ENCODE results near the gene IPMK. TPM values are rescaled to one million over a fixed set of nuclear protein-coding genes. Genes with fewer than 3 reads are reported as not detected.

The IPMK gene
- total and polyA plus RNA-seq, 5 donors from 2014 or later, result 1.3 to 4.2 (median 2.1) TPM

GRCh38 chr10:58300676-58301075, 33.0 kb upstream of the IPMK start:
- no peaks in the 10 kb centered on the region for H3K36me3 ChIP-seq (ENCODE audit: control insufficient read depth, insufficient read depth, low read length)
- Mint-ChIP-seq H3K36me3 (no peaks in the 10 kb centered on the region), H3K4me1 (peaks cover 0 to 5% (median 2%) of the 10 kb centered on the region in 4 donors), H3K9me3 (peaks cover 0 to 1% (median 0%) of the 10 kb centered on the region in 7 donors), H3K27me3 (peaks cover 21% of the 10 kb centered on the region), H3K4me3 (no peak overlapping the region), H3K27ac (no peak overlapping the region)
- no peaks in the 10 kb centered on the region for H3K4me1 ChIP-seq (ENCODE audit: control insufficient read depth, insufficient read depth, low read length, poor library complexity, severe bottlenecking)
- H3K27me3 ChIP-seq (ENCODE audit: control insufficient read depth, insufficient read depth, low read length), result no peaks in the 10 kb centered on the region
- DNase-seq, result no peak
- no peak overlapping the region for H3K27ac ChIP-seq (ENCODE audit: insufficient read depth, low read length, poor library complexity, severe bottlenecking)
- ATAC-seq (ENCODE audit: low read depth in 2 of 2), result no peak
- no peaks in the 10 kb centered on the region for H3K9me3 ChIP-seq (ENCODE audit: control insufficient read depth in 2 of 2, low read length in 2 of 2)
- no peak overlapping the region for H3K4me3 ChIP-seq (ENCODE audit: low read depth, low read length)

- DNase-seq (peak; percentile 35 to 66 (median 50)), ATAC-seq (ENCODE audit: low read depth in 2 of 2) (peak in 1 of 2 donors; percentile 65)
- H3K4me3 Mint-ChIP-seq, result no peak overlapping the region
- Histone ChIP-seq H3K36me3 (ENCODE audit: control insufficient read depth, insufficient read depth, low read length) (no peaks in the 10 kb centered on the region), H3K27me3 (ENCODE audit: control insufficient read depth, insufficient read depth, low read length) (no peaks in the 10 kb centered on the region), H3K4me3 (ENCODE audit: low read depth, low read length) (no peak overlapping the region), H3K27ac (ENCODE audit: insufficient read depth, low read length, poor library complexity, severe bottlenecking) (no peak overlapping the region), H3K4me1 (ENCODE audit: control insufficient read depth, insufficient read depth, low read length, poor library complexity, severe bottlenecking) (no peaks in the 10 kb centered on the region), H3K9me3 (ENCODE audit: control insufficient read depth in 2 of 2, low read length in 2 of 2) (no peaks in the 10 kb centered on the region)
- H3K27ac Mint-ChIP-seq, result no peak overlapping the region
- peaks cover 21% of the 10 kb centered on the region for H3K27me3 Mint-ChIP-seq
- H3K36me3 Mint-ChIP-seq, result no peaks in the 10 kb centered on the region
- H3K4me1 Mint-ChIP-seq, result peaks cover 0 to 5% (median 2%) of the 10 kb centered on the region in 4 donors
- H3K9me3 Mint-ChIP-seq, result peaks cover 0 to 1% (median 0%) of the 10 kb centered on the region in 7 donors
Observed at GRCh38 chr10:58299580-58299979, 31.9 kb upstream of the IPMK start.

- Histone ChIP-seq H3K4me1 (ENCODE audit: control insufficient read depth, insufficient read depth, low read length, poor library complexity, severe bottlenecking) (no peaks in the 10 kb centered on the region), H3K27me3 (ENCODE audit: control insufficient read depth, insufficient read depth, low read length) (no peaks in the 10 kb centered on the region), H3K27ac (ENCODE audit: insufficient read depth, low read length, poor library complexity, severe bottlenecking) (no peak overlapping the region), H3K9me3 (ENCODE audit: control insufficient read depth in 2 of 2, low read length in 2 of 2) (no peaks in the 10 kb centered on the region), H3K36me3 (ENCODE audit: control insufficient read depth, insufficient read depth, low read length) (no peaks in the 10 kb centered on the region), H3K4me3 (ENCODE audit: low read depth, low read length) (no peak overlapping the region)
- peaks cover 0 to 5% (median 0%) of the 10 kb centered on the region in 4 donors for H3K4me1 Mint-ChIP-seq
- DNase-seq (no peak), ATAC-seq (ENCODE audit: low read depth in 2 of 2) (no peak)
- H3K36me3 Mint-ChIP-seq, result no peaks in the 10 kb centered on the region
- no peaks in the 10 kb centered on the region for H3K9me3 Mint-ChIP-seq
- H3K27me3 Mint-ChIP-seq, result no peaks in the 10 kb centered on the region
- H3K27ac Mint-ChIP-seq, result no peak overlapping the region
- H3K4me3 Mint-ChIP-seq, result no peak overlapping the region
Observed at GRCh38 chr10:58293989-58294388, 26.3 kb upstream of the IPMK start.

- Histone ChIP-seq H3K9me3 (ENCODE audit: control insufficient read depth in 2 of 2, low read length in 2 of 2) (no peaks in the 10 kb centered on the region), H3K36me3 (ENCODE audit: control insufficient read depth, insufficient read depth, low read length) (no peaks in the 10 kb centered on the region), H3K4me1 (ENCODE audit: control insufficient read depth, insufficient read depth, low read length, poor library complexity, severe bottlenecking) (no peaks in the 10 kb centered on the region), H3K27ac (ENCODE audit: insufficient read depth, low read length, poor library complexity, severe bottlenecking) (no peak overlapping the region), H3K4me3 (ENCODE audit: low read depth, low read length) (no peak overlapping the region), H3K27me3 (ENCODE audit: control insufficient read depth, insufficient read depth, low read length) (no peaks in the 10 kb centered on the region)
- H3K27me3 Mint-ChIP-seq, result no peaks in the 10 kb centered on the region
- peak in 2 of 3 donors; percentile 55 to 59 for DNase-seq
- H3K27ac Mint-ChIP-seq, result no peak overlapping the region
- no peak overlapping the region for H3K4me3 Mint-ChIP-seq
- H3K4me1 Mint-ChIP-seq, result peaks cover 0 to 5% (median 0%) of the 10 kb centered on the region in 4 donors
- H3K9me3 Mint-ChIP-seq, result no peaks in the 10 kb centered on the region
- peak; percentile 56 to 65 for ATAC-seq (ENCODE audit: low read depth in 2 of 2)
- H3K36me3 Mint-ChIP-seq, result no peaks in the 10 kb centered on the region
Observed at GRCh38 chr10:58291538-58292174, 24.0 kb upstream of the IPMK start.

GRCh38 chr10:58282615-58283014, 14.9 kb upstream of the IPMK start:
- Mint-ChIP-seq H3K4me3 (peak overlapping the region; percentile 0 to 66 (median 20)), H3K36me3 (peaks cover 9% of the 10 kb centered on the region), H3K27me3 (no peaks in the 10 kb centered on the region), H3K9me3 (no peaks in the 10 kb centered on the region), H3K27ac (peak overlapping the region; percentile 67 to 79 (median 76)), H3K4me1 (peaks cover 10 to 33% (median 26%) of the 10 kb centered on the region in 4 donors)
- ATAC-seq (ENCODE audit: low read depth in 2 of 2) (peak; percentile 70 to 85), DNase-seq (peak in 1 of 3 donors; percentile 82)
- no peaks in the 10 kb centered on the region for H3K9me3 ChIP-seq (ENCODE audit: control insufficient read depth in 2 of 2, low read length in 2 of 2)
- H3K4me1 ChIP-seq (ENCODE audit: control insufficient read depth, insufficient read depth, low read length, poor library complexity, severe bottlenecking), result peaks cover 8% of the 10 kb centered on the region
- no peaks in the 10 kb centered on the region for H3K27me3 ChIP-seq (ENCODE audit: control insufficient read depth, insufficient read depth, low read length)
- H3K4me3 ChIP-seq (ENCODE audit: low read depth, low read length), result peak overlapping the region; percentile 74
- H3K27ac ChIP-seq (ENCODE audit: insufficient read depth, low read length, poor library complexity, severe bottlenecking), result peak overlapping the region; percentile 44
- peaks cover 4% of the 10 kb centered on the region for H3K36me3 ChIP-seq (ENCODE audit: control insufficient read depth, insufficient read depth, low read length)

- no peak overlapping the region for H3K27ac Mint-ChIP-seq
- H3K27me3 Mint-ChIP-seq, result no peaks in the 10 kb centered on the region
- peaks cover 10 to 33% (median 26%) of the 10 kb centered on the region in 4 donors for H3K4me1 Mint-ChIP-seq
- no peak overlapping the region for H3K4me3 Mint-ChIP-seq
- Histone ChIP-seq H3K4me1 (ENCODE audit: control insufficient read depth, insufficient read depth, low read length, poor library complexity, severe bottlenecking) (peaks cover 8% of the 10 kb centered on the region), H3K27me3 (ENCODE audit: control insufficient read depth, insufficient read depth, low read length) (no peaks in the 10 kb centered on the region), H3K36me3 (ENCODE audit: control insufficient read depth, insufficient read depth, low read length) (peaks cover 4% of the 10 kb centered on the region), H3K9me3 (ENCODE audit: control insufficient read depth in 2 of 2, low read length in 2 of 2) (no peaks in the 10 kb centered on the region), H3K4me3 (ENCODE audit: low read depth, low read length) (no peak overlapping the region), H3K27ac (ENCODE audit: insufficient read depth, low read length, poor library complexity, severe bottlenecking) (no peak overlapping the region)
- H3K36me3 Mint-ChIP-seq, result peaks cover 9% of the 10 kb centered on the region
- DNase-seq (no peak), ATAC-seq (ENCODE audit: low read depth in 2 of 2) (no peak)
- H3K9me3 Mint-ChIP-seq, result no peaks in the 10 kb centered on the region
Observed at GRCh38 chr10:58281092-58281752, 13.5 kb upstream of the IPMK start.

- ATAC-seq (ENCODE audit: low read depth in 2 of 2) (no peak), DNase-seq (no peak)
- H3K4me1 ChIP-seq (ENCODE audit: control insufficient read depth, insufficient read depth, low read length, poor library complexity, severe bottlenecking), result peaks cover 8% of the 10 kb centered on the region
- no peak overlapping the region for H3K27ac Mint-ChIP-seq
- peaks cover 10 to 33% (median 27%) of the 10 kb centered on the region in 4 donors for H3K4me1 Mint-ChIP-seq
- no peak overlapping the region for H3K4me3 ChIP-seq (ENCODE audit: low read depth, low read length)
- peaks cover 9% of the 10 kb centered on the region for H3K36me3 Mint-ChIP-seq
- H3K4me3 Mint-ChIP-seq, result no peak overlapping the region
- no peaks in the 10 kb centered on the region for H3K27me3 Mint-ChIP-seq
- H3K9me3 Mint-ChIP-seq, result no peaks in the 10 kb centered on the region
- H3K9me3 ChIP-seq (ENCODE audit: control insufficient read depth in 2 of 2, low read length in 2 of 2), result no peaks in the 10 kb centered on the region
- peaks cover 4% of the 10 kb centered on the region for H3K36me3 ChIP-seq (ENCODE audit: control insufficient read depth, insufficient read depth, low read length)
- no peaks in the 10 kb centered on the region for H3K27me3 ChIP-seq (ENCODE audit: control insufficient read depth, insufficient read depth, low read length)
- no peak overlapping the region for H3K27ac ChIP-seq (ENCODE audit: insufficient read depth, low read length, poor library complexity, severe bottlenecking)
Observed at GRCh38 chr10:58280477-58280876, 12.8 kb upstream of the IPMK start.

- Mint-ChIP-seq H3K36me3 (peaks cover 9% of the 10 kb centered on the region), H3K27me3 (no peaks in the 10 kb centered on the region), H3K9me3 (no peaks in the 10 kb centered on the region), H3K4me1 (peaks cover 10 to 35% (median 32%) of the 10 kb centered on the region in 4 donors), H3K27ac (no peak overlapping the region), H3K4me3 (no peak overlapping the region)
- ATAC-seq (ENCODE audit: low read depth in 2 of 2), result no peak
- H3K4me1 ChIP-seq (ENCODE audit: control insufficient read depth, insufficient read depth, low read length, poor library complexity, severe bottlenecking), result peaks cover 8% of the 10 kb centered on the region
- H3K27me3 ChIP-seq (ENCODE audit: control insufficient read depth, insufficient read depth, low read length), result no peaks in the 10 kb centered on the region
- no peak overlapping the region for H3K27ac ChIP-seq (ENCODE audit: insufficient read depth, low read length, poor library complexity, severe bottlenecking)
- H3K36me3 ChIP-seq (ENCODE audit: control insufficient read depth, insufficient read depth, low read length), result peaks cover 4% of the 10 kb centered on the region
- H3K9me3 ChIP-seq (ENCODE audit: control insufficient read depth in 2 of 2, low read length in 2 of 2), result no peaks in the 10 kb centered on the region
- no peak for DNase-seq
- H3K4me3 ChIP-seq (ENCODE audit: low read depth, low read length), result no peak overlapping the region
Observed at GRCh38 chr10:58278962-58279307, 11.2 kb upstream of the IPMK start.
